Frontal cortex (tissue), 4 donors: ENCODE measurements around the gene RAI1. TPM values are rescaled to one million over a fixed set of nuclear protein-coding genes. Genes with fewer than 3 reads are reported as not detected.
A peak's percentile ranks its signal among the peaks of the same experiment; 100 is the strongest.

Experiments
- DNase-seq, 2 donors: peaks; one replicate each; pipeline ENCODE4 v3.0.0; 2012; ENCODE audit warnings: low spot score in 2 of 2
- FAIRE-seq: peaks from 2 replicates; lab custom pipeline; 2012; peaks lifted over from hg19 to GRCh38; lab: Jason Lieb, UNC
- total RNA-seq: library from RNA; depleted of rRNA; stranded (reverse); fragments of >200 nt; gene quantifications from one replicate; pipeline ENCODE4 v1.2.3, GENCODE V29; 2014
- donor health status: control.
- donor health status: control.
- donor health status: control.

Gene RAI1
- total RNA-seq, 1 donor from 2014 or later: 16.7 TPM

DNA sequence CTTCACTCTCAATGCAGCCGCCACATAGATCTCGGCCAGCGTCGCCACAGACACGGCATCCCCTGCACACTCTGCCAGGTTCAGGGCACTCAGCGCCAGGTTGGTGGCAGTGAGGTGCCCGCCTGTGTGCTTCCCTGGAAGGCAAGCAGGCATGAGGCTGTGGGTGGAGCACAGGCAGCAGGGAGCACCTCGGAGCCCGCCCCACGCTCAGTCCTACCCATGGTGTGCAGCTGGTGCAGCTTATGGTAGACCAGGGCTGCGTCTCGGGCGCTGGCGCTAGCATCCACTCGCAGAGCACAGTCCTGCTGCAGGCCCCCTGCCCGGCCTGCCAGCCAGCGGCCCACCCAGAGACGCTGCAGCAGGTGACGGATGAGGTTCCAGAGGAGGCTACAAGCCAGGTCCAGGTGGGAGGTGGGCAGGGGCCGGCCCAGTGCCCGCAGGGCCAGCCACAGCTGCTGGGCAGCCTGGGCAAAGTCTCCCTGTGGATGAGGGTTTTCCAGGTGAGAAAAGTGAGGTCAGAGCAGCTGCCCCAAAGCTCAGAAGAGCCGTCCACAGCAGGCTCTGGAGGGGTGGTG is 135.1 kb downstream of the RAI1 start:
- FAIRE-seq (no peak), DNase-seq (no peak)

DNA sequence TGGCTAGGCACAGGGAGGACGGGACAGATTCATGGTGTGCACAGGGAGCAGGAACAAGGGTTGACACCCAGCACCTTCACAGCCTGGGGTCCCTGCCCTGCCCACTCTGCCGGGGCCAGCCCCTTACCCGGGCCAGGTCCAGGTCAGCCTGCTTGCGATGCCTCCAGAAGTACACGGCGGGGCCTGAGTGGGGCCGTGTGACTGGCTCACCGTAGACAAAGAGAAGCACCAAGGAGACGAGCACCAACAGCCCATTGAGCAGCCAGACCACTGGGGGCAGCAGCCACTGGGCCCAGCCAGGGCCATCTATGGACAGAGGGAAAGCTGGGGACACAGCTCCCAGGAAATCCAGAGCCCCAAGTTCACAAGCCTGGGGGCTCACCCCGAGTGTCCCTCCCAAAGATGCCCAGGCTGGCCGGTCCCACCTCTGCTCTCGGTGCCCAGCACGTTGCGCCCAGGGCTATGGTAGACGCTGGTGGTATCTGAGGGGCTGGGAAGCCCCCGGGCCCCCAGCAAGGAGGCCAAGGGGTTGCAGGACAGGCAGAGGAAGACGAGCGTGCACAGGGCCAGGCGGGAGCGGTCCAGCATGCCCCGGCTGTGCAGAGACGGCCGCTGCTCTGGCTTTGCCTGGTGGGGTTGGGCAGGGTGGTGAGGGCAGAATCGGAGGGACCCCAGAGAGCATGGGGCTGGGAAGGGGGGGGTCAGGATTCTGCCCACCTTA is 135.7 kb downstream of the RAI1 start:
- FAIRE-seq: no peak
- no peak for DNase-seq

DNA sequence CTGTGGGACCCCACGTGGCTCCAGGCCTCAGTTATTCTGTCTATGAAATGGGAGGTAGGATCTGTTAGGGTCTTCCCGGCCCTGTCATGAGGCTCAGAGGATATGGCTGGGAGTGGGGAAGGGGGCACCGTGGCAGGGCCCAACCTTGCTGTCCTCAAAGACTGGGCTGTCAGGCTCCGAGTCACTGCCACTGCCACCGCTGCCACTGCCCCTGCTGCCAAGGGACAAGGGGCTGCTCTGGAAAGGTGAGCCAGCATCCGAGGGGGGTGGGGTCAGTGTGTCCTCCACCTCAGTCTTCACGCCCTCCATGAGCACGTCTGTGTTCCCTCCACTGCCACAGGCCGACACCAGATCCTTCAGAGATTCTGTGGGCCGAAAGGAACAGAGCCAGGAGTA is 136.3 kb downstream of the RAI1 start:
- no peak for FAIRE-seq
- DNase-seq: no peak

DNA sequence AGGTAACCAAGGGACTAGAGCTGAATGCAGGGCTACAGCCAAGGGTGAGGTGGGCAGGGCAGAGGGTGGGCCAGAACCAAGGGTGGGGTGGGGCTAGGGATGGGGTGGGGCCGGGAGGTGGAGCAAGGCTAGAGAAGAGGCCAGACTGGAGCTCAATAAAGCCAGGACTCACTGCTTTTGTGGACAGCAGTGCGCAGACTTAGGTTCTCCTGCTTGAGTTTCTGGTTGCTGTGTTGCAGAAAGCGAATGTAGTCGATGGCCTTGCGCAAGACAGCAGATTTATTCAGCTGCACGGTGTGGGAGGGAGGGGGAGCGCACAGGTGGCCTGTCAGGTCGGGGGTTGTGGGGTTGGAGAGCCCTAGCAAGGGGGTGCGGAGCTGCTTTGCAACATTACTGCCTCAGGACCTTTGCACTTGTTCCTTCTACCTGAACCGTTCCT is 136.8 kb downstream of the RAI1 start:
- DNase-seq: no peak
- FAIRE-seq: no peak

DNA sequence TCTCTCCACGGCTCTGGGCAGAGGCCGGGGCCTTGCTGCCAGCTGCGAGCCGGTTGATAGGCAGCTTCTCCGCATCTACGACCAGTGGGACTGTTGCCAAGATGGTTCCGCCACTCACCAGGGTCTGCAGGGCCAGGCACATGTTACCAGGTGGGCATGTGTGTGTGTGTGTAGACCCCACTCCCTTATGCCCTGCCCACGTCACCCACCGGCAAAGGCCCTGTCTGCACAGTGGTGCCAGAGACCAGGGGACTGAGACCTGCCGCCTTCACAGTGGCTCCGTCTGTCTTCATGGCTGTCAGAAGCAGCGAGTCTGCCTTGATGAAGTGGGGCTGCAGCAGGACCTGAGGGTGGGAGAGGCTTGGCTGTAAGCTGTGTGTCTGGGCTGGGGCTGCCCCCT is 137.9 kb downstream of the RAI1 start:
- FAIRE-seq (no peak), DNase-seq (no peak)

DNA sequence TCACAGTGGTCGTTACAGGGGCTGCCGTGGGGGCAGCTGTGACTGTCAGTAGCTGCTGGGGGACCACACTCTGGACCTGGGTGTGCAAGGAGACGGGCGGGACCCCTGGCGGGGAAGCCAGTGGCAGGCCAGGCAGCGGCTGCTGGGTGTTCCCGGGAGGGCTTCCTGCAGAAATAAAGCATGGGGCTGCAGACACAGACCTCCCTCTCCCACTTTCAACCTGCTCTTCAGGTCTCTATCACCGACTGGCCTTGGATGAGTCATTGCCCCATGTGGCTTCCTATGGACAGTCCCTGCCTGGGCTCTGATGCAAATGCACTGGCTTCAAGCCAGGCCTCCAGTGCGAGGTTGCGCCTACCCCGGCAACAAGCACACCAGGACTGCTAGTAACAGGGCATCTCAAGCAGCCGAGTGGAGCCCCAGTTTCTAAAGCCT is 138.3 kb downstream of the RAI1 start:
- DNase-seq (peak; percentile 64 to 69), FAIRE-seq (no peak)

DNA sequence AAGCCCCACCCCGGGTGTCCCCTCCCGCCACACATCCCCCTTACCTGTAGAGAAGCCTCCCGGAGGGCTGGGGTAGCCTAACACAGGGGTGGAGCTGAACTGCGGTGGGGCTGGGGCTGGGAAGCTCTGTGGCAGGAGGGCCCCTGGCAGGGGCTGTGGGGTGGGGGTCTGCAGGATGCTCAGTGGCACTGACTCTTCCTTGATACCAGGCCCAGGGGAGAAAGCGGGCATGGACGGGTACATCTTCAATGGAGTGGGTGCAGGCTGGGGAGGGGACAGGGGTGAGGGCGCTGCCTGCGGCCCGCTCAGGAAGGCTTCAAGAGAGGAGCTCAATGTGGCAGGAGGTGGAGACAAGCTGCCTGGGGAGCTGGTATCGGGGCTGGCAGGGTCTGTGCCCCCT is 138.8 kb downstream of the RAI1 start:
- DNase-seq (no peak), FAIRE-seq (no peak)

DNA sequence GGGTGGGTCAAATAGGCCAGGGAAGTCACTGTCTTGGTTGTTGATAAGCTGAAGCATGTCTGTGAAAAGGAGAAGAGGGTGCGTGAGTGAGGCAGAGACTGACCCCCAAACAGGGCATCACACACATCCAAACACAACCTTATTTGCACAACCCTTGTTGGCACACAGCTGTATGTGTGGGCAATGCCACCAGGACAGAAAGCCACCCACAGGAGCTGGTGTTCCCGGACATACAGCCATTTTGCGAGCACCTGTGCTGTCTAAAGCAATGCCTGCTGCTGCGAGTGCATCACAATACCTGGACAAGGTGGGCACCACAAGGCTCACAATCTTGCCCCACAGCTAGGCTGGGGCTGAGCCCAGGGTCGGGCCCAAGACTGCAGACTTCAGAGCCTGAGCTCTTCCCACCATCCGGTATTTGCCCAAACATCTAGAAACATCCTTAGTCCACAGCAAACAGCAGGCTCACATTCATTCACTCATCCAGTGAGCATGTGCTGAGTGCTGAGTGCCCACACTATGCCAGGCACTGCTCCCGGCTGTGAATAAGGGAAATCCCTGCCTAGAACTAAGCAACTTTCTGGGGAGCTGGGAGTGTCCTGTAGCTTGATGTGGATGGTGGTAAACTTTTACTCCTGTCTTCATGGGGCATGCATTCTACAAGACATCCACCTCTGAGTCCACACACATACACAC is 139.4 kb downstream of the RAI1 start:
- FAIRE-seq (no peak), DNase-seq (peak in 1 of 2 donors; percentile 36)

DNA sequence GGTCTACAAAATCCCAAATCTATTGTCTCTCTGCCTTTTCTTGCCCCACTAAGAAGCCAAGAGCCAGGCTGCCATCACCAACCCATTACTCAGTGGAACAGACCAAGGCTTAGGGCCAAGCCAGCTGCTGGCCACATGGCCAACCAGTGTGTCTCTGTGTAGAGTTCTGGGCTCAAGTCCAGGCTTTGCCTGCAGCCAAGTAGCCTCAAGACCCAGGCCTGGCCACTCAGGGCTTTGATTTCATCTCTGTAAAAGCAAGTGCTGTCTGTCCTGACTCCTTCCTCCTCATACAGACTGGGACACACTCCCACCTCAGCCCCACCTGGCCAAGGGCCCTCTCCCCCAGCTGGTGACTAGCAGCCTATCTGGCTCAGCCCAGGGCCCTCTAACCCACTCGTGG is 140.9 kb downstream of the RAI1 start:
- FAIRE-seq: no peak
- peak in 1 of 2 donors; percentile 86 for DNase-seq

DNA sequence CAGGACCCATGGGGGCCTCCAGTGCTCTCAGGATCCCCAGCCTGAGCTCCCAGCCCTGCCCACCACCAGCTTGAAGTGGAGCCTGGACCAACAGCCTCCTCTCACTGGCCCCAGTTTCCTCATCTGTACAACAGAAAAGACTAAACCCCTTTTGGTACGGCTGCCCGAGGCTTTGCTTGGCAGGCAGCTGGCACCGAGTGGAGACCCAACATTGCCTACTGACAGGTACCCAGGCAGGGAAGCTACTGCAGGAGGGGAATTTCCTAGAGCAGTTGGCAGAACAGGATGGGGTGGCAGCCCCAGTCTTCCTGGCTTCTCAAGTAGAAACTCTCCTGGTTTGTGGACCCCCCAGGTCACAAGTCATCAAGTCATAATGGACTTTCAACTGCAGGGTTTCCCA is 141.4 kb downstream of the RAI1 start:
- DNase-seq (peak in 1 of 2 donors; percentile 37), FAIRE-seq (no peak)

DNA sequence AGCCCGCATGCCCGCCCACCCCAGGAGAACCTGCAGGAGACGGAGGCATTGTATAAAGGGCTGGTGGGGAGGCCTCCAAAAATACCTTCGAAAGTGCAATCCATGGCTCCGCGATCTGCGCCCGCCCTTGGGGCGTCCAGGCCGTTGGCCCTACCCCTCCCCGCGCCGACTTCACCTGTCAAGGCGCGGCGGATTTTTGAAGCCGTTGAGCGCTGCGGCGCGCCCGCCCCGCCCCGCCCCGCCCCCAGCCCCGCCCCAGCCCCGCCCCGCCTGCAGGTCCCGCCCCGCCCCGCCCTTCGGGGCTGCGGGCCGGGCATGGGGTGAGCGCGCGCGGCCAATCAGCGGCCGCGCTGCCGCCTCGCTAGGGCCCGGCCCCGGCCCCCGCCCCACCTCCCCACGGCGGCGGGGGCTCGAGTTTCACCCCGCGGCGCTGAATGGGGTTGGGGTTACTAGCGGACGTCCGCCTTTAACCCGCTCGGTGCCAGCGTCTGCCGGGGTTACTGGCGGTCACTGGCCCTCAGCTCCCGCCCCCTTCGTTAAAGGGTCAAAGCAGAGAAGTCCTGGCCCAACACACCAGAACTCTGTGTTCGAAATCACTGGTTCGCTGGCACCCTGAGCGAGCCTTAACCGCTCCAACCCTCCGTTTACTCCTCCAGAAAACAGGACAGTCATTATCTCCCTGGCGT is 142.3 kb downstream of the RAI1 start:
- FAIRE-seq (no peak), DNase-seq (peak; percentile 99)

DNA sequence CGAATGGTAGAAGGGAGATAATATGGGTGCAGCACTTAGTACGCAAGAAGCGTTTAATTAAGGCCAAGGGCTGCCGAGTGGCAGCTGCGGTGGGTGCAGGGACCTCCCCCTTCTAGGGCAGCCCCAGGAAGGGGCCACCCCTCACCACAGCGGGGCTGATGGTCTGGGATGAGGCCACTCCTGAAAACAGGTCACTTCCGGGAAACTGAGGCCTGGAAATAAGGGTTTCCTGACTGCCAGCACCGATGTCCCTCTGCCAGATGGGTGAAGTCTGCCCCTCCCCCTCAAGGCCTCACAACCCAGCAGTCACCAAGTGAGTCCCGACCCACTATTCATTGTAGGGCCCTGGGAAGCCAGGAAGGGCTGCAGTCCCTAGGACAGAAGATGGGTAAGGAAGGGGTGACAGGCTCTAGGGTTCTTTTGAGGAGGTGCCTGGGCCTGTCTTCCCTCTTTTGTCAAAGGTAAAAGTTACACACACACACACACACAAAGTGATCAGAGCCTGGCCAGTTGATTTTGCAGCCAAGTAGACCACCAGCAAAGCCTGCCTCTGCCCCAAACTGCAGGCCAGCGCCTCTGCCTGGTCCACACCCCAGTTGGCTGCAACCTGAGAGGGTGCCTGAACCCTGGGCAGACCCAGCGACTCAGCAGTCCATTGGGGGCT is 143.0 kb downstream of the RAI1 start:
- DNase-seq (peak in 1 of 2 donors; percentile 46), FAIRE-seq (no peak)

DNA sequence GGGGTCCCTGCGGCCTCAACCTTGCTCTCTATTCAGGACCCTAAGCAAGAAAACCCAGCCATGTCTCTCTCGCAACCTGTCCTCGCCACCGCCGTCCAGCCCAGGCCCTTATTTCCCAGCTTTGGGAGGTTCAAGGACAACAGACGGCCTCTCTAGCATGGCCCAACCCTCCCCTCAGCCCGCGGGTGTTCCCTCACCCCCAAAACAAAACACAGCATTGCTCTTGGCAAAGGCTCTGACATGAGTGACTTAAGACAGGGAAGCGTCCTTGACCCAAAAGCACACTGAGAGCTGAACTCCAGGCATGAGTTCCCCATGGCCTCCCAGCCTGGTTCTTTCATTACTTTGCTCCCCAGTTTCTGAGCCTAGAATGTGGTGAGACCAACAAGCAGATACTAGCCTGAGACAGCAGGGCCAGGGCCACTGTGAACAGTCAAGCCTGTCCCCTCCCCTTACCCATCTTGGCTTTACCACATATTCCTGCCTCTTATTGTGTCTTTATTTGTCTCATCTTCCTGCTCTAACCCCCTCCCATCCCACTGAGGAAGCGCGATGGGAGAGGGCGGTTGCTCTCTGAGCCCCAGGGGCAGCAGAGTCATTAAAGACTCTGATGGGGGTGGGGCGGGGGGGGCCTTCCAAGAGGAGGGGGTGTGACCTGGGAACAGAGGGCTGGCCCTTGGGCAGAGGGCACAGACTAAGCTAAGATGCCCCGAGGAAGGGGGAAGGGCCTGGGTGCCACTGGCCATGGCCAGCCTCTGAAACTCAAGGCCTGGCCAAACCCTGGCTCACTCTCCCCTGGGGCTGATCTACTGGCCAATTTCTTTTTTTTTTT is 143.7 kb downstream of the RAI1 start:
- FAIRE-seq (no peak), DNase-seq (peak in 1 of 2 donors; percentile 26)

DNA sequence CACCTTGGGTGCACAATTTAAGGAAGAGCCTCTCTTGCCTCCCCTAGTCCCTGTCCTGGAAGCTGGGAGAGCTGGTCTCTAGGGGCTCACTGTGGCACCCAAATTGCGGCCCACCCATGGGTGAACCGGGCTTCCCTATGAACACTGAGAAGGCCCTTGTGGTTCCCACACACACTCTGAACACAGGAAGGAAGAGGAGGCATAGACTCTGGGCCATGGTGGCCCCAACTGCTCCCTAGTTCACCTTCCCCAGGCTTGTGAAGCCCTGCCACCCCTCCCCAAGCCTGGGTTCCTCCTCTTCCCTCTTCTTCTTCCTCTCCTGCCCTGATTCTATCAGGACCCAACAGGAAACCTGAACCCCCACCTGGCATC is 145.1 kb downstream of the RAI1 start:
- FAIRE-seq (no peak), DNase-seq (no peak)

DNA sequence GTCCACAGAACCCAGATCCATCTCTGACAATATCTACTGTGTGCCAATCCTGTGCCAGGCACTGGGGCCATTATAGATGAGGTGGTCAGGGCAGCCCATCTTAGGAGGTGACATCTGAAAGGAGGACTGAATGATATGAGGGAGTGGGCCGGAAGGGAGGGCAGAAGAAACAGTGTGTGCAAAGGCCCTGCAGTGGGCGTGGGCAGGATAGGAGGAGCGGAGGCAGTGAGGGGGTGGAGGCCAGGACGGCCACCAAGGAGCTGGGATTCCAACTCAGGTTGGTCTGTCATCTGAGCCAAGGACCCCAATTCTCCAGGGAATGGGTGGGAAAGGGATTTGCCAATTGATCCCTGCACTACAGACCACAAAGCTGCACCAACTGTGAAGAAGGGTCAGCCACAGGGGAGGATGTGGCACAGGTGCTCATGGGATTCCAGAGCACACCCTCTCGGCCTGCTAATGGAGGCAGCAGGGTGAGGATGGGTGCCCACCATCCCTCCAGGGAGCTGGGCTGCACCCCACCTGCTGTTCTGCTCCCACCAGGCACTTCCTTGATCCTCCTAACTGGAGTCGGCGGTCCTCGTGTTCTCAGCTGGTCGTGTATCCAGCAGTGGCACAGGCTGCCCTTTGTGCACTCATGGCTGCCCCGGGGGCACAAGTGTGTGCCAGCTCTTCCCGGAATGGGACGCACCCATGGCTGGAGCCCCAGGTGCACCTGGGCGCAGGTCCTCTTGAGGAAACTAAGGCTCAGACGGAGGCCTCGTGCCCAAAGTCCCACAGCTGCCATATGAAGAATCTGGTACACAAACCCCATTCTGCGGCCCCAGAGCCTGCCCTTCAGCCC is 145.9 kb downstream of the RAI1 start:
- DNase-seq (no peak), FAIRE-seq (no peak)

DNA sequence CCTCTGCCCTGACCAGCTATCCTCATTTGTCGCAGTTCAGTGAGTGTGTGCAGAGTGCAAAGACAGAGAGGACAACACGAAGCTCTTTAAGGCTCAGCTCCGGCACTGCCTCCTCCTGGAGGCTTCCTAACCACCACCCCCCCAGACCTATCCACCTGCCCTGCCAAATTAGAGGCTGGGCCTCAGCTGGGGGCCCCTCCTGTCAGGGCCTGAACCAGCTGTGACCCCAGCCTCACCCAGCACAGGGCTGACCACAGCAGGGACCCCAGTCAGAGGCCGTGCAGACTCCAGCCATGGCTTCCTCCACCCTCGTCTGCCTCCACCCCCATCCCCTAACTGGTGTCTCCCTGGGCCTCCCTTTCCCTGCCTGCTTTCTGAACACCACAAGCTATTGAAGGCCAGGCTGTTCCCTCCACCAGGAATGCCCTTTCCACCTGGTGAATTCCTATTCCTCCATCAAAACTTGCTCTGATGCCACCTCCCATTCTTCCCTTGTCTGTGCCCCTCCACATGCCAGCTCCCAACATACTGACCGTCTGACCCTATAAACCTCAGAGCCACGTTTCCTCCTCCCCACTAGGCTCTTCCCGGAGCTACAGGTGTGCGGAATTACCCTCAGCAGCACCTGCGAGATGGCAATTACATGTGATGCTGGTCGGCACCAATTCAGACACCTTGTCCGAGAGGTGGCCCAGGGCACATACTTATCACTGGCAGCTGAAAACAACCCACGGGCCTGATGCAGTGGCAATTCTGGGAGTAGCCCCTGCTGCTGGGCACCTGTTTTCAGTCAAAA is 146.8 kb downstream of the RAI1 start:
- DNase-seq (no peak), FAIRE-seq (no peak)

DNA sequence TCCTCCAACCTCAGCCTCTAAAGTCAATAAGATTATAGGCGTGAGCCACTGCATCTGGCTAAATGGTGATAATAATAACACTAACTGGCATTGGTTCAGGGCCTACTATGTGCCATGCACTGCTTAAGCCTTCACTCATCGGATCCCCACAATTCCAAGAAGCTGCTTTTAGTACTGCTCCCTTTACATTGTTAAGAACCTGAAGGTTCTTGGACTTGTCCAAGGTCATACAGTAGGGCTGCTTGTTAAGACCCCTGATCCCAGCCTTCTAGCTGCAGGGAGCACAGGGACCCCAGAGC is 149.0 kb downstream of the RAI1 start:
- FAIRE-seq (no peak), DNase-seq (no peak)

DNA sequence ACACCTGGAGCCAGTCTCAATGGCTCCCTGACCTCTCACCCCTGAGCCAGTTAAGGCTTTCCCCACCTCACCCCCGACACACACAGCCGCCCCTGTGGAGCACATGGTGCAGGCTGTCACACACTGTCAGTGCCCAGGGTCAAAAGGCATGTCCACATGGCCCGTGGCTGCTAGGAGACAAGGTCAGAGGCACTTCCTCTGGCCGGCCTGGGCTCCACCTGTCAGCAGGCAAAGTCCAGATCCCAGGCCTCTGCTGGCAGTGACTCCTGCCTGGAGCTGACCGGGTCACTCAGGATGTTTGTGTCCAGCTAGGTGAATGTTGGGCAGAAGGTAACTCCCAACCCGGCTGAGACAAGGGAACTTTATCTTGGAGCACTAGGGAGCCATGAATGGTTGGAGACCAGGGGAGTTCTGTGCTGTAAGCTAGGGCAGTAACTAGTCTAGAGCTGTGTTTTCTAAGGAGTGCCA is 149.5 kb downstream of the RAI1 start:
- DNase-seq (no peak), FAIRE-seq (no peak)
